ENCODE data around the gene DBT. TPM values are rescaled to one million over a fixed set of nuclear protein-coding genes. Genes with fewer than 3 reads are reported as not detected.

DBT gene
- total and polyA plus RNA-seq, 10 of the 15 experiments (the other 5 are each of a cell fraction or from before 2014, with no cell fraction given) = 2.1 to 15.9 (median 6.9) TPM

- ATAC-seq (no peak), FAIRE-seq (no peak), DNase-seq (ENCODE audit: low read depth, low spot score) (no peak)
- H3K79me2 ChIP-seq (ENCODE audit: control insufficient read depth, insufficient read depth, low read length) = no peaks in the 10 kb centered on the region
- 100% methylated on average over 1 of the region's 1 CpG for WGBS (ENCODE audit: insufficient coverage, insufficient replicate concordance, low lambda C conversion rate, missing lambda C conversion rate)
- ChIA-PET RAD21 (ENCODE audit: unreplicated experiment) (interaction anchor here (0.5 kb wide), 1 partner anchor 11 kb away, joined by 3 read pairs; no protein-coding TSS in a partner anchor), POLR2A (interaction anchor here (0.5 kb wide), 1 partner anchor 229 kb away, joined by 5 read pairs; no protein-coding TSS in a partner anchor), CTCF (interaction anchor here (1.8 kb wide), 1 partner anchor 244 kb away, joined by 9 read pairs; no protein-coding TSS in a partner anchor), SMC1A (ENCODE audit: uncharacterized antibody, unreplicated experiment) (no interaction called here)
- peaks cover 0 to 9% of the 10 kb centered on the region in 2 experiments; a peak in 2 of 4 replicates for H3K36me3 ChIP-seq (ENCODE audit: control insufficient read depth in 2 of 2, insufficient read depth in 2 of 2, low read length in 1 of 2)
- H3K27me3 ChIP-seq (replicated peaks in 1 of 2; ENCODE audit: control insufficient read depth in 2 of 2, insufficient read depth in 2 of 2, low read length in 1 of 2) = no peaks in the 10 kb centered on the region
- BruUV-seq (replicated peaks) = no TSS peak
- H3K27ac ChIP-seq (ENCODE audit: control insufficient read depth, insufficient read depth) = no peak overlapping the region
- H2AFZ ChIP-seq (ENCODE audit: control insufficient read depth, low read depth, low read length) = no peak overlapping the region
- H3K4me3 ChIP-seq = no peak overlapping the region
- TF ChIP-seq DPF2 (IDR thresholded peaks at IDR 0.05) (no peak), ZBTB4 (CRISPR knock-in tag; IDR thresholded peaks at IDR 0.05) (no peak)
- H3K4me1 ChIP-seq (ENCODE audit: control insufficient read depth, insufficient read depth, low read length) = no peaks in the 10 kb centered on the region
- intact Hi-C loops (cut with micrococcal nuclease; ENCODE audit: unreplicated experiment) (no loop called here), in situ Hi-C loops (cut with MboI) (no loop called here)
- H3K9ac ChIP-seq (ENCODE audit: control insufficient read depth, insufficient read depth, low read length) = no peak overlapping the region
- no peaks in the 10 kb centered on the region for H3K9me3 ChIP-seq (replicated peaks; ENCODE audit: control insufficient read depth, insufficient read depth, low read length)
- no peak overlapping the region for H3K4me2 ChIP-seq (ENCODE audit: control insufficient read depth, insufficient read depth)
- no peaks in the 10 kb centered on the region for H4K20me1 ChIP-seq (ENCODE audit: control insufficient read depth, insufficient read depth)
Measured at GRCh38 chr1:100215101-100215500, 34.5 kb downstream of the DBT start.

GRCh38 chr1:100213141-100213540 lies 36.5 kb downstream of the DBT start:
- FAIRE-seq (no peak), ATAC-seq (no peak), DNase-seq (ENCODE audit: low read depth, low spot score) (no peak)
- Histone ChIP-seq H3K4me2 (ENCODE audit: control insufficient read depth, insufficient read depth) (no peak overlapping the region), H3K9ac (ENCODE audit: control insufficient read depth, insufficient read depth, low read length) (no peak overlapping the region), H4K20me1 (ENCODE audit: control insufficient read depth, insufficient read depth) (no peaks in the 10 kb centered on the region), H3K36me3 (ENCODE audit: control insufficient read depth in 2 of 2, insufficient read depth in 2 of 2, low read length in 1 of 2) (peaks cover 0 to 9% of the 10 kb centered on the region in 2 experiments; a peak in 2 of 4 replicates), H3K9me3 (replicated peaks; ENCODE audit: control insufficient read depth, insufficient read depth, low read length) (no peaks in the 10 kb centered on the region), H3K4me3 (no peak overlapping the region), H3K27ac (ENCODE audit: control insufficient read depth, insufficient read depth) (no peak overlapping the region), H2AFZ (ENCODE audit: control insufficient read depth, low read depth, low read length) (no peak overlapping the region), H3K27me3 (replicated peaks in 1 of 2; ENCODE audit: control insufficient read depth in 2 of 2, insufficient read depth in 2 of 2, low read length in 1 of 2) (no peaks in the 10 kb centered on the region), H3K4me1 (ENCODE audit: control insufficient read depth, insufficient read depth, low read length) (no peaks in the 10 kb centered on the region), H3K79me2 (ENCODE audit: control insufficient read depth, insufficient read depth, low read length) (no peaks in the 10 kb centered on the region)
- BruUV-seq (replicated peaks) = no TSS peak
- intact Hi-C loops (cut with micrococcal nuclease; ENCODE audit: unreplicated experiment) (no loop called here), in situ Hi-C loops (cut with MboI) (no loop called here)
- ChIA-PET RAD21 (ENCODE audit: unreplicated experiment) (no interaction called here), SMC1A (ENCODE audit: uncharacterized antibody, unreplicated experiment) (no interaction called here), POLR2A (no interaction called here), CTCF (no interaction called here)
- WGBS (ENCODE audit: insufficient coverage, insufficient replicate concordance, low lambda C conversion rate, missing lambda C conversion rate) = 98% methylated on average over 26 of the region's 37 CpGs
- TF ChIP-seq PAX8 (IDR thresholded peaks at IDR 0.05) (no peak), ZNF592 (IDR thresholded peaks at IDR 0.05) (no peak), HSF1 (IDR thresholded peaks at IDR 0.05; ENCODE audit: low read depth, low read length) (no peak), JUNB (IDR thresholded peaks at IDR 0.05) (no peak)
